ENCODE data around the gene CYP19A1. TPM values are rescaled to one million over a fixed set of nuclear protein-coding genes. Genes with fewer than 3 reads are reported as not detected.

The CYP19A1 gene
- total RNA-seq, 1 donor from 2014 or later = not detected

DNA sequence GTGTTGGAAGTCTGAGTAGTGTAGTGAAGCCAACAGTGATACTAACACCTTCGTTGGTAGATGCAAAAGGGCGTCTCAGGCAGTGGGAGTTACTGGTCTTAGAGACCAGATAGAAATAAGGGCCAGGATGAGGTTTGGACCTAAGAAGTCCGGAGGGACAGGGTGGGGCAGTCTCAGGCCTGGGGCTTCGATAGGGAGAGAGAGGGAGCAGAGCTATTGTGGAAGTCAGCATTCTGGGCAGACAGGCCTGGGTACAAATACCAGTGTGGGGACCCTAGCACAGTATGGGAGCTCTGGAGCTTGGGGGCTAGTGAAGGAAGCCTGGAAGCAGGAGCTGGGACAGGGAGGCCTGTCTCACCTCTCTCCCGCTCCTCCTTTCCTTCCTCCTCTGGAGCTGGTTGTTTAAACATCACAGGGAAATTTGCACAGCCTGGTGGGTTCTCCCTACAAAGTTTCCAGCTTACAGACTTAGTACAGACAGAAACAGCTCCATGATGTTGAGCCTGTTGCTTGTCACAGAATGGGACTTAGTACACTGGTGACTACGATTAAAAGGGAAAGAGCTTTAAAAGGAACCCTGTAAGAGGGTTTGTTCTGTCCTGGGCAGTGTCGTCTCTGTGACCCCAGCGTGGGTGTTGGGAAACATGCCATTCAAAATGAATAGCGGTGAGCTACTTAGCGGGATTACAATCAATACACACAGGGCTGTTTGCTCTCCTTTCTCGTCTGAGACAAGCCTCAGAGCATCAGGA lies 167.3 kb downstream of the CYP19A1 start:
- H3K36me3 ChIP-seq (ENCODE audit: control insufficient read depth, insufficient read depth, low read length) = no peaks in the 10 kb centered on the region
- H3K4me3 ChIP-seq (ENCODE audit: low read depth, low read length) = no peak overlapping the region
- DNase-seq (ENCODE audit: low read depth) = no peak

DNA sequence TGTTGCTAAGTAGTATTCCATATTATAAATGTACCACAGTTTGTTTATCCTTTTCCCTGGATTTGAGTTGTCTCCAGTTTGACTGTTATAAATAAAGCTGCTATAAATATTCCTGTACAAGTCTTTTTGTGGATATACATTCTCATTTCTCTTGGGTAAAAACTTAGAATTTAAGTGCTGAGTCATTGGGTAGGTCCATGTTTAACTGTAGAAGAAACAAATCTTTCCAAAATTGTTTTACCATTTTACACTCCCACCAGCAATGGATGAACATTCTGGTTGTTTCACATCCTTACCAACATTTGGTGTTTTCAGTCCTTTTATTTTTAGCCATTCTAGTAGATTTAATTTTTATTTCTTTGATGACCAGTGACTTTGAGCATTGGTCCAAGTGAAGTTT lies 169.7 kb downstream of the CYP19A1 start:
- no peaks in the 10 kb centered on the region for H3K36me3 ChIP-seq (ENCODE audit: control insufficient read depth, insufficient read depth, low read length)
- TF ChIP-seq, protein P1, sequence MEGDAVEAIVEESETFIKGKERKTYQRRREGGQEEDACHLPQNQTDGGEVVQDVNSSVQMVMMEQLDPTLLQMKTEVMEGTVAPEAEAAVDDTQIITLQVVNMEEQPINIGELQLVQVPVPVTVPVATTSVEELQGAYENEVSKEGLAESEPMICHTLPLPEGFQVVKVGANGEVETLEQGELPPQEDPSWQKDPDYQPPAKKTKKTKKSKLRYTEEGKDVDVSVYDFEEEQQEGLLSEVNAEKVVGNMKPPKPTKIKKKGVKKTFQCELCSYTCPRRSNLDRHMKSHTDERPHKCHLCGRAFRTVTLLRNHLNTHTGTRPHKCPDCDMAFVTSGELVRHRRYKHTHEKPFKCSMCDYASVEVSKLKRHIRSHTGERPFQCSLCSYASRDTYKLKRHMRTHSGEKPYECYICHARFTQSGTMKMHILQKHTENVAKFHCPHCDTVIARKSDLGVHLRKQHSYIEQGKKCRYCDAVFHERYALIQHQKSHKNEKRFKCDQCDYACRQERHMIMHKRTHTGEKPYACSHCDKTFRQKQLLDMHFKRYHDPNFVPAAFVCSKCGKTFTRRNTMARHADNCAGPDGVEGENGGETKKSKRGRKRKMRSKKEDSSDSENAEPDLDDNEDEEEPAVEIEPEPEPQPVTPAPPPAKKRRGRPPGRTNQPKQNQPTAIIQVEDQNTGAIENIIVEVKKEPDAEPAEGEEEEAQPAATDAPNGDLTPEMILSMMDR (IDR thresholded peaks at IDR 0.05; ENCODE audit: insufficient read depth, low read length, poor library complexity, severe bottlenecking) = no peak
- H3K4me3 ChIP-seq (ENCODE audit: low read depth, low read length) = no peak overlapping the region
- no peak for DNase-seq (ENCODE audit: low read depth)
- H3K27me3 ChIP-seq (ENCODE audit: control insufficient read depth, insufficient read depth, low read length) = no peaks in the 10 kb centered on the region

More for the DNA sequence above, 167.3 kb downstream of the CYP19A1 start:
- TF ChIP-seq, protein P1 (IDR thresholded peaks at IDR 0.05; ENCODE audit: insufficient read depth, low read length, poor library complexity, severe bottlenecking) = no peak
- H3K27me3 ChIP-seq (ENCODE audit: control insufficient read depth, insufficient read depth, low read length) = no peaks in the 10 kb centered on the region

DNA sequence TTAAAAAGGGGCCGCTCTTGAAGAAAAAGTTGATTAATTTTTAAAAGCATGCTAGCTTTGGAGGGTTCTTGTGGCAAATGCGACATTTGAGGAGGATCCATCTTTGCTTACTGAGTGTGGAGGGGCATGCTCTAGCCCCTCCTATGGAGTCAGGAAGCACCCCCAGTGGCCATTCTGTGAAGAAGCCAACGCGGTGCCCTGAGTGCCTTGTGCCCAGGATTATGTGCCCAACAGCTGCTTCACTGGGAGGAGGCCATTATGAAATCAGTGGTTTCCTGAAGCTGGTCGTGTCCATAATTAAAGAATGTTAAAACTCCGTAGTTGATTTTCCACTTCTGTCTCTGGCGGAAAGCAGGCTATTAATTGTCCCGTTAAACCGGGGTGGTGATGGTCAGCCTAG lies 174.6 kb downstream of the CYP19A1 start:
- H3K36me3 ChIP-seq (ENCODE audit: control insufficient read depth, insufficient read depth, low read length) = no peaks in the 10 kb centered on the region
- no peaks in the 10 kb centered on the region for H3K27me3 ChIP-seq (ENCODE audit: control insufficient read depth, insufficient read depth, low read length)
- H3K4me3 ChIP-seq (ENCODE audit: low read depth, low read length) = no peak overlapping the region
- DNase-seq (ENCODE audit: low read depth) = no peak
- TF ChIP-seq, protein P1 (IDR thresholded peaks at IDR 0.05; ENCODE audit: insufficient read depth, low read length, poor library complexity, severe bottlenecking) = no peak

DNA sequence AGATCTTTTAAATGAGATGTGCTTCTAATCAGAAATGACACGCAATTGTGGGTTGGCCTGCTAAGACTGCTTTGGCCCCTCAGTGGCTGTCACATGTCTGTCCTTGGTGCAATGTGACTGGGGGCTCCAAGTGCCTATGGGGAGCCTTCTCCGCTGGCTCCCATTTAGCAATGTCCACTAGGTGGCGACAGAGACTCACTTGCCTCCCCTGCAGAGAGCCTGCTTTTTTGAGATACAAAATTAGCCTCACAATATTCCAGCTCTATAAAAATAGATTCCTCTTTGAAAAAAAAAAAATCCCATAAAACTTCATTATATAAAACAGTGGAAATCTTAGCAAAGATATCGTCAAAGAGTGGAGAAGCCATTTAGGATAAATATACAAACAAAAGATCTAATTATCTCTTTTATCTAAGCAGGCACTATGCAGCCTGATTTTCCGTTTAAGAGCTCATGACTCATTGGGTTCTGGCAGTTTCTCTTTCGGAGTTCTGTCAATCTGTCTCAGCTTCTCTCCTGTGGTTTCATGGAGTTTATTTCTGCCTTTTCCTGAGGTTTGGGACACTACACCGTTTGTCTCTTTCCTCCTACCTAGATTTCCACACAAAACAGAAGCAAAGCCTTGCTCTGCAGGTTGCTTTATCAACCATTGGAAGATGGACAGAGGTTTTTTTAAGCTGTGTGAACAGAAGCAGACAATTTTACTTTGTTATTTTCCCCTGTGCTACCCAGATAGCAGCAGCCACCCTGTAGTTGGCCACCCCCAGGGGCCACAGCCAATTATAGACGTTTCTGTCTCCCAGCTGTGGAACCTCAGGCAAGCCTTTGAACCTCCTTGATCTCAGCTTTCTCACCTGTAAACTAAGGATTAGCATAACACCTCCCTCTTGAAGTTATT lies 175.3 kb downstream of the CYP19A1 start:
- Histone ChIP-seq H3K27me3 (ENCODE audit: control insufficient read depth, insufficient read depth, low read length) (no peaks in the 10 kb centered on the region), H3K4me3 (ENCODE audit: low read depth, low read length) (no peak overlapping the region), H3K36me3 (ENCODE audit: control insufficient read depth, insufficient read depth, low read length) (no peaks in the 10 kb centered on the region)
- no peak for DNase-seq (ENCODE audit: low read depth)
- TF ChIP-seq, protein P1 (IDR thresholded peaks at IDR 0.05; ENCODE audit: insufficient read depth, low read length, poor library complexity, severe bottlenecking) = peak; percentile 88

DNA sequence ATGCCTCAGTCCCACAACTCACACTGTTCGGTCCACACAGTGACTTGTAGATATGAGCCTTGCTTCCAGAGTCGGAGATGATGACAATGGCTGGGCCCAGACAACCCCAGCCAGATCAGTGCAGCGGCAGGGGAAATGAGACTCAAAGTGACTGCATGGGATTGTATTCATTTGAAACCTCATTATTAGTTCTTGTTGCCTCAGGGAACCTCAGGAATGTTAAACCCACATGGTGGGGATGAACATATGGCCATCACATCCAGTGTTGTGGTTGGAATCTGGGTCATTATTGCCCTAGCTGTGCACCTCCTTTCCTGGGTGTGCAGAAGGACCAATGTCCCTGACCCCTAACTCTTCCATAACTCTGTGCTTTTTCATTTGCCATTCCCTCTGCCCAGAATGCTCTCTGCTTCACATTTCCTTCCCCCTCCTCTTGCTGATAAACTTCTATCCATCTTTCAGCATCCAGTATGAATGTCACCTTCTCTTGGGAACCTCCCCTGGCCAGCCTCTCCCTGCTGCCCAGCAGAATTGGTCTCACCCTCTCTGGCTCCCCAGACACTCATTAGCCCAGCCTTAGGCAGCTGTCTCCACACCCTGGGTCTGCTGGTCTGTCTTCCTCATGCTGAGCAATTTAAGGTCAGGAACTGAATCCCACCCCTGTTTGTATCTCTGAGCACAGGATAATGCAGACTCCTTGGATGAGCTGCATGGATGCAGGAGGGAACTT lies 176.7 kb downstream of the CYP19A1 start:
- no peak overlapping the region for H3K4me3 ChIP-seq (ENCODE audit: low read depth, low read length)
- TF ChIP-seq, protein P1 (IDR thresholded peaks at IDR 0.05; ENCODE audit: insufficient read depth, low read length, poor library complexity, severe bottlenecking) = no peak
- no peaks in the 10 kb centered on the region for H3K36me3 ChIP-seq (ENCODE audit: control insufficient read depth, insufficient read depth, low read length)
- H3K27me3 ChIP-seq (ENCODE audit: control insufficient read depth, insufficient read depth, low read length) = no peaks in the 10 kb centered on the region
- no peak for DNase-seq (ENCODE audit: low read depth)
